NAMALWA (cell line): ENCODE measurements around the gene MICAL2.

Experiments used
- DNase-seq: peaks from one replicate; pipeline ENCODE4 v3.0.0-alpha.2; 2015; ENCODE audit warnings: low spot score

MICAL2 gene

GRCh38 chr11:12287374-12288211, 177.2 kb downstream of the MICAL2 start:
- peak; percentile 39 for DNase-seq

GRCh38 chr11:12288212-12288930, 178.0 kb downstream of the MICAL2 start:
- DNase-seq = peak; percentile 58

- no peak for DNase-seq
Observed at GRCh38 chr11:12288931-12289666, 178.7 kb downstream of the MICAL2 start.

GRCh38 chr11:12289667-12290476, 179.5 kb downstream of the MICAL2 start:
- DNase-seq = no peak

- no peak for DNase-seq
Observed at GRCh38 chr11:12290477-12290922, 180.1 kb downstream of the MICAL2 start.

GRCh38 chr11:12291313-12291712, 180.9 kb downstream of the MICAL2 start:
- DNase-seq = no peak

GRCh38 chr11:12291766-12292165, 181.4 kb downstream of the MICAL2 start:
- no peak for DNase-seq

- DNase-seq = no peak
Observed at GRCh38 chr11:12292766-12293165, 182.4 kb downstream of the MICAL2 start.

GRCh38 chr11:12293486-12293885, 183.1 kb downstream of the MICAL2 start:
- DNase-seq = no peak

GRCh38 chr11:12294613-12295012, 184.2 kb downstream of the MICAL2 start:
- DNase-seq = no peak

GRCh38 chr11:12295943-12296342, 185.6 kb downstream of the MICAL2 start:
- DNase-seq = no peak

- DNase-seq = no peak
Observed at GRCh38 chr11:12298610-12299009, 188.2 kb downstream of the MICAL2 start.

GRCh38 chr11:12301379-12301778, 191.0 kb downstream of the MICAL2 start:
- DNase-seq = no peak

GRCh38 chr11:12303421-12304149, 193.2 kb downstream of the MICAL2 start:
- no peak for DNase-seq

- no peak for DNase-seq
Observed at GRCh38 chr11:12306830-12307229, 196.4 kb downstream of the MICAL2 start.

GRCh38 chr11:12312132-12312531, 201.7 kb downstream of the MICAL2 start:
- DNase-seq = no peak
